ENCODE measurements around the gene STK36.

- TF ChIP-seq ARNTL (CRISPR knock-in tag; IDR thresholded peaks at IDR 0.05; ENCODE audit: borderline replicate concordance, low read depth) (no peak), PPARA (CRISPR knock-in tag; IDR thresholded peaks at IDR 0.05; ENCODE audit: borderline replicate concordance) (no peak), ZNF70 (CRISPR knock-in tag; IDR thresholded peaks at IDR 0.05) (no peak), ISL1 (CRISPR knock-in tag; IDR thresholded peaks at IDR 0.05) (no peak), POU6F1 (CRISPR knock-in tag; IDR thresholded peaks at IDR 0.05; ENCODE audit: borderline replicate concordance, low read depth) (no peak), RARB (CRISPR knock-in tag; IDR thresholded peaks at IDR 0.05) (no peak), ZNF8 (CRISPR knock-in tag; IDR thresholded peaks at IDR 0.05) (no peak), GLIS3 (CRISPR knock-in tag; IDR thresholded peaks at IDR 0.05) (no peak), ZFP3 (CRISPR knock-in tag; IDR thresholded peaks at IDR 0.05) (no peak), ZNF565 (CRISPR knock-in tag; conservative IDR thresholded peaks at IDR 0.05; ENCODE audit: low read depth) (no peak)
- TF ChIP-seq, protein P1, sequence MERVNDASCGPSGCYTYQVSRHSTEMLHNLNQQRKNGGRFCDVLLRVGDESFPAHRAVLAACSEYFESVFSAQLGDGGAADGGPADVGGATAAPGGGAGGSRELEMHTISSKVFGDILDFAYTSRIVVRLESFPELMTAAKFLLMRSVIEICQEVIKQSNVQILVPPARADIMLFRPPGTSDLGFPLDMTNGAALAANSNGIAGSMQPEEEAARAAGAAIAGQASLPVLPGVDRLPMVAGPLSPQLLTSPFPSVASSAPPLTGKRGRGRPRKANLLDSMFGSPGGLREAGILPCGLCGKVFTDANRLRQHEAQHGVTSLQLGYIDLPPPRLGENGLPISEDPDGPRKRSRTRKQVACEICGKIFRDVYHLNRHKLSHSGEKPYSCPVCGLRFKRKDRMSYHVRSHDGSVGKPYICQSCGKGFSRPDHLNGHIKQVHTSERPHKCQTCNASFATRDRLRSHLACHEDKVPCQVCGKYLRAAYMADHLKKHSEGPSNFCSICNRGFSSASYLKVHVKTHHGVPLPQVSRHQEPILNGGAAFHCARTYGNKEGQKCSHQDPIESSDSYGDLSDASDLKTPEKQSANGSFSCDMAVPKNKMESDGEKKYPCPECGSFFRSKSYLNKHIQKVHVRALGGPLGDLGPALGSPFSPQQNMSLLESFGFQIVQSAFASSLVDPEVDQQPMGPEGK (CRISPR knock-in tag; IDR thresholded peaks at IDR 0.05; ENCODE audit: borderline replicate concordance), result no peak
These were observed 8.0 kb upstream of the STK36 start for GRCh38 chr2:218663901-218664300.
